ENCODE results near the gene NKD2. TPM values are rescaled to one million over a fixed set of nuclear protein-coding genes. Genes with fewer than 3 reads are reported as not detected.

NKD2 gene
- total RNA-seq, 2 donors from 2014 or later = 1.4 to 1.5 TPM

- no peak for TF ChIP-seq CTCF (IDR thresholded peaks at IDR 0.05)
- no peaks in the 10 kb centered on the region for H3K36me3 ChIP-seq
- DNase-seq (ENCODE audit: low spot score) (no peak), ATAC-seq (ENCODE audit: insufficient number of reproducible peaks, low FRiP score, low read depth) (no peak)
- no peaks in the 10 kb centered on the region for H3K27me3 ChIP-seq (replicated peaks; ENCODE audit: insufficient read depth)
- no peaks in the 10 kb centered on the region for H3K9me3 ChIP-seq
- H3K27ac ChIP-seq = no peak overlapping the region
- H3K4me3 ChIP-seq = no peak overlapping the region
- no peaks in the 10 kb centered on the region for H3K4me1 ChIP-seq (ENCODE audit: control insufficient read depth in 1 of 2, low read depth in 2 of 2)
Measured at GRCh38 chr5:1050423-1051365, 42.1 kb downstream of the NKD2 start.

DNA sequence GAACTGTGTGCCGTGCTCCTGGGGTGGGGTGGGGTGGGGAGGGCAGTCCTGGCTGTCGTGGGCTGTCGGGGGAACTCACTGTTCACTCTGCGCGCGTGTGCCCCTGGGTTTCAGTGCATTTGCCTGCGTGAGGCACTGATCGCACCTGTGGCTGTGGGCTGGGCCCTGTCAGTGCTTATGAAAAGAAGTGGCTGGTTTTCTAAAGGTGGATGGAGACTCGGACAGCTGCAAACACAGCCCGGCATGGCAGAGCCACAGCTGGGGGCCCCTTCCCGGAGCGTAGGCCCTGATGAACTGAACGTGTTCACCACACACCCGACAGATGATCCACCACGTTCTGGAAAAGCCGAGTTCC is 42.7 kb downstream of the NKD2 start:
- Histone ChIP-seq H3K9me3 (no peaks in the 10 kb centered on the region), H3K27ac (no peak overlapping the region), H3K36me3 (no peaks in the 10 kb centered on the region), H3K27me3 (replicated peaks; ENCODE audit: insufficient read depth) (no peaks in the 10 kb centered on the region), H3K4me1 (ENCODE audit: control insufficient read depth in 1 of 2, low read depth in 2 of 2) (no peaks in the 10 kb centered on the region), H3K4me3 (no peak overlapping the region)
- TF ChIP-seq CTCF (IDR thresholded peaks at IDR 0.05) = no peak
- DNase-seq (ENCODE audit: low spot score) = no peak
- no peak for ATAC-seq (ENCODE audit: insufficient number of reproducible peaks, low FRiP score, low read depth)

DNA sequence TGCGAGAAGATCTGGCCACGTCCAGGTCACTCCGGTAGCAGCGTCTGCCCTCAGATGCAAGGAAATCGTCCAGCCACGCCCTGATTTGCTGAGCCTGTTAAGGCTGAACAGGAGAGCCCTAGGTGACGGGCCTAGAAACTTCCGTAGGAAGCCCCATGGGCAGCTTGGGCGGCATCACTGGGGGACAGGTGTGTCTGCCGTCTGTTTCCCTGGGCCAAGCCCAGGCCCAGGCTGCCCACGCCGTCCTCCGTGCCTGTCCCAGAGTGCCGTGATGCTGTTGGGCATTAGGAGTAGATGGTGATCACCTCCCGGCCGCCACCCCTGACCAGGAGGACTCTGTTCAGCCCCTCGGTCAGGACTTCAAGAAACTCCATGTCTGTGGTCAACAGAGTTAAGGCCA is 43.5 kb downstream of the NKD2 start:
- H3K9me3 ChIP-seq = no peaks in the 10 kb centered on the region
- H3K27me3 ChIP-seq (replicated peaks; ENCODE audit: insufficient read depth) = no peaks in the 10 kb centered on the region
- no peaks in the 10 kb centered on the region for H3K4me1 ChIP-seq (ENCODE audit: control insufficient read depth in 1 of 2, low read depth in 2 of 2)
- DNase-seq (ENCODE audit: low spot score) = no peak
- no peak for ATAC-seq (ENCODE audit: insufficient number of reproducible peaks, low FRiP score, low read depth)
- peaks cover 5% of the 10 kb centered on the region for H3K36me3 ChIP-seq
- no peak overlapping the region for H3K27ac ChIP-seq
- no peak for TF ChIP-seq CTCF (IDR thresholded peaks at IDR 0.05)
- no peak overlapping the region for H3K4me3 ChIP-seq

GRCh38 chr5:1052641-1053390 is 44.2 kb downstream of the NKD2 start:
- no peak overlapping the region for H3K27ac ChIP-seq
- H3K4me3 ChIP-seq = no peak overlapping the region
- ATAC-seq (ENCODE audit: insufficient number of reproducible peaks, low FRiP score, low read depth) (no peak), DNase-seq (ENCODE audit: low spot score) (no peak)
- no peak for TF ChIP-seq CTCF (IDR thresholded peaks at IDR 0.05)
- peaks cover 5% of the 10 kb centered on the region for H3K36me3 ChIP-seq
- no peaks in the 10 kb centered on the region for H3K9me3 ChIP-seq
- H3K4me1 ChIP-seq (ENCODE audit: control insufficient read depth in 1 of 2, low read depth in 2 of 2) = no peaks in the 10 kb centered on the region
- no peaks in the 10 kb centered on the region for H3K27me3 ChIP-seq (replicated peaks; ENCODE audit: insufficient read depth)

GRCh38 chr5:1053391-1054017 is 44.9 kb downstream of the NKD2 start:
- no peak for ATAC-seq (ENCODE audit: insufficient number of reproducible peaks, low FRiP score, low read depth)
- H3K4me3 ChIP-seq = no peak overlapping the region
- H3K9me3 ChIP-seq = no peaks in the 10 kb centered on the region
- peaks cover 5% of the 10 kb centered on the region for H3K36me3 ChIP-seq
- no peak for DNase-seq (ENCODE audit: low spot score)
- no peaks in the 10 kb centered on the region for H3K27me3 ChIP-seq (replicated peaks; ENCODE audit: insufficient read depth)
- no peaks in the 10 kb centered on the region for H3K4me1 ChIP-seq (ENCODE audit: control insufficient read depth in 1 of 2, low read depth in 2 of 2)
- TF ChIP-seq CTCF (IDR thresholded peaks at IDR 0.05) = no peak
- H3K27ac ChIP-seq = no peak overlapping the region

Data from thoracic aorta (tissue), 2 donors.